ENCODE measurements around the gene SHC2. TPM values are rescaled to one million over a fixed set of nuclear protein-coding genes. Genes with fewer than 3 reads are reported as not detected.

Gene SHC2
- polyA plus RNA-seq, 1 donor (not counting 4 experiments of a cell fraction or from before 2014, with no cell fraction given) = 2.5 TPM

- no peak overlapping the region for H3K9ac ChIP-seq (ENCODE audit: control insufficient read depth, extremely low read depth, insufficient read depth, low read length)
- H3K4me3 ChIP-seq (ENCODE audit: control insufficient read depth in 2 of 3, extremely low read depth in 1 of 3, insufficient read depth in 2 of 3, low read depth in 1 of 3, low read length in 3 of 3) = no peak overlapping the region
- no peaks in the 10 kb centered on the region for H3K36me3 ChIP-seq (ENCODE audit: control insufficient read depth in 2 of 2, extremely low read depth in 1 of 2, insufficient read depth in 2 of 2, low read length in 2 of 2)
- H3K4me2 ChIP-seq (ENCODE audit: control insufficient read depth, extremely low read depth, insufficient read depth, low read depth, low read length) = no peak overlapping the region
- peaks cover 3% of the 10 kb centered on the region for H3K9me3 ChIP-seq (ENCODE audit: control insufficient read depth, low read depth, low read length)
- H3K9me1 ChIP-seq (ENCODE audit: control insufficient read depth, extremely low read depth, insufficient read depth, low read length) = no peaks in the 10 kb centered on the region
- H2AFZ ChIP-seq (ENCODE audit: control insufficient read depth, low read length) = no peak overlapping the region
- peaks cover 6% of the 10 kb centered on the region for H3K4me1 ChIP-seq (ENCODE audit: control insufficient read depth, extremely low read depth, insufficient read depth, low read length)
- FAIRE-seq (peak; percentile 65), DNase-seq (ENCODE audit: low read depth, low spot score) (no peak)
- H3K27me3 ChIP-seq (ENCODE audit: control insufficient read depth, extremely low read depth, insufficient read depth, low read length) = no peaks in the 10 kb centered on the region
- TF ChIP-seq CTCF (optimal IDR thresholded peaks at IDR 0.05 in 1 of 3, IDR thresholded peaks at IDR 0.05 in 1 of 3, conservative IDR thresholded peaks at IDR 0.05 in 1 of 3; ENCODE audit: extremely low read depth in 1 of 3, insufficient read depth in 2 of 3, low read length in 3 of 3) (peak in 1 of 3 experiments; percentile 15), EZH2 (IDR thresholded peaks at IDR 0.05; ENCODE audit: low read length) (no peak)
- no peaks in the 10 kb centered on the region for H4K20me1 ChIP-seq (ENCODE audit: control insufficient read depth, extremely low read depth, insufficient read depth, low read length)
- no peaks in the 10 kb centered on the region for H3K79me2 ChIP-seq (ENCODE audit: control insufficient read depth, insufficient read depth, low read length)
- dilution Hi-C loops (cut with MboI; ENCODE audit: extremely low pct_ligation_motif_present, low sequenced_read_pairs) = no loop called here
- no peak overlapping the region for H3K27ac ChIP-seq (ENCODE audit: control insufficient read depth, insufficient read depth, low read length)
These were observed 71.4 kb downstream of the SHC2 start for GRCh38 chr19:389255-389934.

- H3K27ac ChIP-seq (ENCODE audit: control insufficient read depth, insufficient read depth, low read length) = no peak overlapping the region
- peaks cover 6% of the 10 kb centered on the region for H3K4me1 ChIP-seq (ENCODE audit: control insufficient read depth, extremely low read depth, insufficient read depth, low read length)
- no peaks in the 10 kb centered on the region for H3K27me3 ChIP-seq (ENCODE audit: control insufficient read depth, extremely low read depth, insufficient read depth, low read length)
- dilution Hi-C loops (cut with MboI; ENCODE audit: extremely low pct_ligation_motif_present, low sequenced_read_pairs) = no loop called here
- no peak overlapping the region for H3K4me3 ChIP-seq (ENCODE audit: control insufficient read depth in 2 of 3, extremely low read depth in 1 of 3, insufficient read depth in 2 of 3, low read depth in 1 of 3, low read length in 3 of 3)
- no peak for FAIRE-seq
- TF ChIP-seq EZH2 (IDR thresholded peaks at IDR 0.05; ENCODE audit: low read length) = no peak
- no peak for TF ChIP-seq CTCF (optimal IDR thresholded peaks at IDR 0.05 in 1 of 3, IDR thresholded peaks at IDR 0.05 in 1 of 3, conservative IDR thresholded peaks at IDR 0.05 in 1 of 3; ENCODE audit: extremely low read depth in 1 of 3, insufficient read depth in 2 of 3, low read length in 3 of 3)
- no peaks in the 10 kb centered on the region for H3K9me1 ChIP-seq (ENCODE audit: control insufficient read depth, extremely low read depth, insufficient read depth, low read length)
- no peaks in the 10 kb centered on the region for H3K79me2 ChIP-seq (ENCODE audit: control insufficient read depth, insufficient read depth, low read length)
- no peak overlapping the region for H3K4me2 ChIP-seq (ENCODE audit: control insufficient read depth, extremely low read depth, insufficient read depth, low read depth, low read length)
- H3K9me3 ChIP-seq (ENCODE audit: control insufficient read depth, low read depth, low read length) = peaks cover 3% of the 10 kb centered on the region
- H3K36me3 ChIP-seq (ENCODE audit: control insufficient read depth in 2 of 2, extremely low read depth in 1 of 2, insufficient read depth in 2 of 2, low read length in 2 of 2) = no peaks in the 10 kb centered on the region
- no peaks in the 10 kb centered on the region for H4K20me1 ChIP-seq (ENCODE audit: control insufficient read depth, extremely low read depth, insufficient read depth, low read length)
- DNase-seq (ENCODE audit: low read depth, low spot score) = no peak
- no peak overlapping the region for H2AFZ ChIP-seq (ENCODE audit: control insufficient read depth, low read length)
- no peak overlapping the region for H3K9ac ChIP-seq (ENCODE audit: control insufficient read depth, extremely low read depth, insufficient read depth, low read length)
These were observed 72.1 kb downstream of the SHC2 start for GRCh38 chr19:388691-389090.
